Uterus (tissue), 4 donors: ENCODE measurements around the gene ELMO1. TPM values are rescaled to one million over a fixed set of nuclear protein-coding genes. Genes with fewer than 3 reads are reported as not detected.

Experiments
- DNase-seq, 2 donors: peaks; one replicate each; pipeline ENCODE4 v3.0.0-alpha.2; 2019 to 2020
- H3K27ac ChIP-seq, 2 donors: fragments of 200-600 bp; sonication (generic); 1 replicate in 1 of 2; 2 replicates in 1 of 2; pipeline ENCODE4 v1.5.1; 2016 to 2018
- H3K27me3 ChIP-seq, 2 donors: fragments of 200-600 bp; sonication (generic); one replicate each; pipeline ENCODE4 v1.5.1; 2018 to 2019; ENCODE audit warnings: control low read depth in 1 of 2
- H3K36me3 ChIP-seq, 2 donors: fragments of 200-600 bp; sonication (generic); one replicate each; pipeline ENCODE4 v1.5.1; 2019; ENCODE audit warnings: control low read depth in 1 of 2
- H3K4me1 ChIP-seq, 2 donors: fragments of 200-600 bp; sonication (generic); one replicate each; pipeline ENCODE4 v1.5.1; 2018 to 2019; ENCODE audit warnings: control low read depth in 1 of 2
- H3K4me3 ChIP-seq, 2 donors: fragments of 200-600 bp; sonication (generic); 1 replicate in 1 of 2; 2 replicates in 1 of 2; pipeline ENCODE4 v1.5.1; 2018 to 2019; ENCODE audit warnings: mild to moderate bottlenecking in 1 of 2
- H3K9me3 ChIP-seq, 2 donors: fragments of 200-600 bp; sonication (generic); one replicate each; pipeline ENCODE4 v1.5.1; 2019; ENCODE audit warnings: control low read depth in 1 of 2
- POLR2A ChIP-seq, 2 donors: fragments of 450-650 bp; IDR thresholded peaks; one replicate each; pipeline ENCODE4 v1.6.1; 2016; ENCODE audit warnings: antibody characterized with exemption in 2 of 2, mild to moderate bottlenecking in 1 of 2, moderate library complexity in 1 of 2
- intact Hi-C: fragments of 100-400 bp; cut with DNase I; formaldehyde crosslinking; loops from one replicate; pipeline ENCODE4 v1.15.1; 2023; ENCODE audit warnings: low total_unique reads
- total RNA-seq, 4 donors: library from RNA; depleted of rRNA in 3 of 4; stranded (reverse); fragments of >200 nt in 3 of 4; gene quantifications; one replicate each; pipeline versions ENCODE4 v1.1.0 to v1.2.4, GENCODE V29; 2014 to 2023
- TF ChIP-seq, protein P1 (sequence below), 4 experiments: fragments of 200-600 bp in 2 of 4; fragments of 450-650 bp in 2 of 4; sonication (generic) in 2 of 4; IDR thresholded peaks; one replicate each; pipeline ENCODE4 v1.5.1; 2016 to 2019; ENCODE audit warnings: antibody characterized with exemption in 4 of 4, mild to moderate bottlenecking in 2 of 4, moderate library complexity in 1 of 4
- donor health status: DM: yes; HTN: yes; CAD: no.

The ELMO1 gene
- total RNA-seq, 4 donors from 2014 or later, result 37.9 to 64.7 (median 55.5) TPM

DNA sequence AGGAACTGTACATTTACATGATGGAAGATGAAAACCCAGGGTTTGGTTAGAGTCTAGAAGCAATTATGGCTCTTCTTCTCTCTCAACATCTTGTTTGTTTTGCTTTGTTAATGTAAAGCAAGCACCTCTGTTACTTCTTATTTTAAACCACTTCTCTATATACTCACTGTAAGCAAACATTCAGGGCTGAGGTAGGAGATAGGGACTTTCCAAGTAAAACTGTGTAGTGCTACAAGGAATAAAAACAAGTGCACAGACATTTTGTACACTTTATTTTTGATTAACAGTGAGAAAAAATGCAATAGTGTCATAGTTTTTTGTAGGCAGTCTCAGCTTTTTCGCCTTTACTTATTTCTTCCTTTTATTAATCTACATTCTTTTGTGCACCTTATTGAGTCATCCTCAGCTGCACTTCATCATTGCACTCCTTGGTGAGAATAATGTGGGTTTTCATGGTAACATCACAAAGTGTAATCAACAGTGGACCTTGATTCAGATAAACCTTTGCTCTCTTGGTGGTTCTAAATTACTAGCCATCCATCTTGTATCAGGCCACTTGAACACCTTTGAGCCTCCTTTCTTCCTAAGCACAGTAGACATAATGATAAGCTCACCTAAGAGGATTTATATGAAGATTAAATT is 52.9 kb downstream of the ELMO1 start:
- H3K9me3 ChIP-seq, result no peaks in the 10 kb centered on the region
- no peaks in the 10 kb centered on the region for H3K36me3 ChIP-seq
- no peaks in the 10 kb centered on the region for H3K27me3 ChIP-seq
- no peak for TF ChIP-seq POLR2A (IDR thresholded peaks at IDR 0.05)
- TF ChIP-seq, protein P1, sequence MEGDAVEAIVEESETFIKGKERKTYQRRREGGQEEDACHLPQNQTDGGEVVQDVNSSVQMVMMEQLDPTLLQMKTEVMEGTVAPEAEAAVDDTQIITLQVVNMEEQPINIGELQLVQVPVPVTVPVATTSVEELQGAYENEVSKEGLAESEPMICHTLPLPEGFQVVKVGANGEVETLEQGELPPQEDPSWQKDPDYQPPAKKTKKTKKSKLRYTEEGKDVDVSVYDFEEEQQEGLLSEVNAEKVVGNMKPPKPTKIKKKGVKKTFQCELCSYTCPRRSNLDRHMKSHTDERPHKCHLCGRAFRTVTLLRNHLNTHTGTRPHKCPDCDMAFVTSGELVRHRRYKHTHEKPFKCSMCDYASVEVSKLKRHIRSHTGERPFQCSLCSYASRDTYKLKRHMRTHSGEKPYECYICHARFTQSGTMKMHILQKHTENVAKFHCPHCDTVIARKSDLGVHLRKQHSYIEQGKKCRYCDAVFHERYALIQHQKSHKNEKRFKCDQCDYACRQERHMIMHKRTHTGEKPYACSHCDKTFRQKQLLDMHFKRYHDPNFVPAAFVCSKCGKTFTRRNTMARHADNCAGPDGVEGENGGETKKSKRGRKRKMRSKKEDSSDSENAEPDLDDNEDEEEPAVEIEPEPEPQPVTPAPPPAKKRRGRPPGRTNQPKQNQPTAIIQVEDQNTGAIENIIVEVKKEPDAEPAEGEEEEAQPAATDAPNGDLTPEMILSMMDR (IDR thresholded peaks at IDR 0.05), result no peak
- H3K4me1 ChIP-seq, result no peaks in the 10 kb centered on the region
- intact Hi-C loops, result no loop called here
- no peak for DNase-seq
- H3K4me3 ChIP-seq, result no peak overlapping the region
- H3K27ac ChIP-seq, result no peak overlapping the region

DNA sequence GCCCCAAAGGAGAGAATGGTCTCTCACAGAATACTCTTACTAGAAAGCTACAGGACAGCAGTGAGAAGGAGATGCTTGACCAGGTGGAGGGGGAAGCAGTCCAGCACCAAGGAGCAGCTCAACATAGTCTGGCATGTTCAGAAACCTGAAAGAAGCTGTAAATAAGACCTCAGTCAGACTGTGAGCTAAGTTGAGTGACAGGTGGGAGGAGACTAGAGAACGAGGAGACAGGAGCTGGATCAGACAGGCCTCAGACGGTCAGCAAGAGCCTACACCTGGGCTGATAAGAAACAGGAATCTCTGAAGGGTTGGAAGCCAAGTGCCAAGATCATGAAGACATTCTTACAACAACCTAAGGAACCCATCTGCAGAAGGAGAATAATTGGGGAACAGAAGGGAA is 54.5 kb downstream of the ELMO1 start:
- Histone ChIP-seq H3K36me3 (no peaks in the 10 kb centered on the region), H3K4me3 (no peak overlapping the region)
- intact Hi-C loops, result no loop called here

DNA sequence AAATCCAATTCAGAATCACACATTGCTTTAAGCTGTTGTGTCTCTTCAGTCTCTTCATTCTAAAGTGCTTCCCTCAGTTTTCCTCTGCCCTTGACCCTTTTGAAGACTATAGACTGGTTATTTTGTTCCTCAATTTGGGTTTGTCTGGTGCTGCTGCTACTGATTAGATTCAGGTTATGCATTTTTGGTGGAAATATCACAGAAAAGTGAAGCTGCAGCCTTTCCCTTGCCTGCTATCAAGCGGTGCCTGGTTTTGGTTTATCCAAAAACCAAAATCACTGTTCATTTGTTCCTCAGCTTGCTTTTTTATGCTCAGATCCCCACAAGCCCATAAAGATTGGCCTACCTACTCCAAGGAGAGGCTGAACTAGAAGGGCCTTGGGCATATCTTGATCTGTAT is 55.2 kb downstream of the ELMO1 start:
- Histone ChIP-seq H3K36me3 (no peaks in the 10 kb centered on the region), H3K4me1 (no peaks in the 10 kb centered on the region), H3K27ac (no peak overlapping the region), H3K27me3 (no peaks in the 10 kb centered on the region), H3K9me3 (no peaks in the 10 kb centered on the region), H3K4me3 (no peak overlapping the region)
- intact Hi-C loops, result no loop called here
- no peak for TF ChIP-seq POLR2A (IDR thresholded peaks at IDR 0.05)
- TF ChIP-seq, protein P1 (IDR thresholded peaks at IDR 0.05), result no peak
- no peak for DNase-seq

More for the DNA sequence above, 54.5 kb downstream of the ELMO1 start:
- no peak for DNase-seq
- Histone ChIP-seq H3K27ac (no peak overlapping the region), H3K4me1 (no peaks in the 10 kb centered on the region), H3K9me3 (no peaks in the 10 kb centered on the region), H3K27me3 (no peaks in the 10 kb centered on the region)
- TF ChIP-seq, protein P1 (IDR thresholded peaks at IDR 0.05), result no peak
- no peak for TF ChIP-seq POLR2A (IDR thresholded peaks at IDR 0.05)

DNA sequence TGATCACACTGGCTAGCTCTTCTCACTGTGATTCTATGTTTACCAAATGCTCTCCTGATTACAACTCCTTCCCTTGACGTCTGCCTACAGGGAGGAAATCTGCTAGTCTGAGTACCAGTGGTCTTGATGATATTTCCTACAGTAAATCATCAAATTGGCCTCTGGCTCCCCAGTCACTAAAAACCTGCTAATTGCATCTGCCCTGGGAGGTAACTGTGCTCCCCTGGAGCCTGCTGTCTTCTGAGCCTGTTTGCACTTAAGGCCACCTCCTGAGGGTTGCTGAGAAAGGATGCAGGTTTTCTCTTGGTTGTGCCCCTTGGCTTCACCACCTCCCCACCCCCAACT is 56.0 kb downstream of the ELMO1 start:
- Histone ChIP-seq H3K27ac (no peak overlapping the region), H3K9me3 (no peaks in the 10 kb centered on the region), H3K36me3 (no peaks in the 10 kb centered on the region), H3K4me3 (no peak overlapping the region), H3K27me3 (no peaks in the 10 kb centered on the region), H3K4me1 (no peaks in the 10 kb centered on the region)
- TF ChIP-seq, protein P1 (IDR thresholded peaks at IDR 0.05), result no peak
- no peak for TF ChIP-seq POLR2A (IDR thresholded peaks at IDR 0.05)
- intact Hi-C loops, result no loop called here
- no peak for DNase-seq

- Histone ChIP-seq H3K4me1 (no peaks in the 10 kb centered on the region), H3K9me3 (no peaks in the 10 kb centered on the region), H3K36me3 (no peaks in the 10 kb centered on the region), H3K27ac (peak overlapping the region in 1 of 2 donors; percentile 18), H3K4me3 (no peak overlapping the region), H3K27me3 (no peaks in the 10 kb centered on the region)
- TF ChIP-seq POLR2A (IDR thresholded peaks at IDR 0.05), result no peak
- TF ChIP-seq, protein P1 (IDR thresholded peaks at IDR 0.05), result no peak
- no peak for DNase-seq
- intact Hi-C loops, result no loop called here
Observed at GRCh38 chr7:37391791-37392672, 56.6 kb downstream of the ELMO1 start.
